HG02798 (cell line): ENCODE data around the gene SH3RF1.

Experiments
- ATAC-seq: cut with Tn5 transposase; IDR thresholded peaks from one replicate; pipeline ENCODE4 v1.9.1; 2021; ENCODE audit warnings: mild to moderate bottlenecking; ENCODE audit not compliant: unreplicated experiment, poor library complexity

Gene SH3RF1

DNA sequence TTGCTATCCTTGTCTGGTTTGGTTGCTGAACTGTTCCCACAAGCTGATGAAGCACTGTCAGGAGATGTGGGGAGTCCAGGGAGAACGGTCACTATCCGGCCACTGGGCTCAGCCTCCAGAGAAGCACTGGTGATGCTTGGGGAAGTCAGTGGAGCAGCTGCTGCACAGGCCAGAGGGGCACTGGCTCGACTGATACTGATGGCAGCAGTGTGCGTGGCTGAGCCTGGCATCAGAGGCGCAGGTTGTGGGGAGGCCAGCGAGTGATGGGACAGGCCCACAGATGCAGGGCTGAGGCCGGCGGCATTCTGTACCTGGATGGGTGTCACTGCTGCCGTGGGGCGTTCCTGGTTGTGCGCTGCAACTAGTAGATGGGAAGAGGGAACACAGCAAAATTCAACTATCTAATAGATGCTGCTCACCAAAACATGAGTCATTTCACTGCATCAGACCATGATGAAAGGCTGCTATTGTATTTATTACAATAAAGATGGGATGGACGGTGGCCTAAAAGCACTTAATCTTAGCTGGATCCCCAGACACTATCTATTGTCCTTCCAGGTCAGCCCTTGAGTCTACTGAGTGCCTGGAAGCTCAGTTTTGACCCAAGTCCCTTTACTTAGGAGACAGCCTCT lies 154.4 kb downstream of the SH3RF1 start:
- ATAC-seq, result no peak

DNA sequence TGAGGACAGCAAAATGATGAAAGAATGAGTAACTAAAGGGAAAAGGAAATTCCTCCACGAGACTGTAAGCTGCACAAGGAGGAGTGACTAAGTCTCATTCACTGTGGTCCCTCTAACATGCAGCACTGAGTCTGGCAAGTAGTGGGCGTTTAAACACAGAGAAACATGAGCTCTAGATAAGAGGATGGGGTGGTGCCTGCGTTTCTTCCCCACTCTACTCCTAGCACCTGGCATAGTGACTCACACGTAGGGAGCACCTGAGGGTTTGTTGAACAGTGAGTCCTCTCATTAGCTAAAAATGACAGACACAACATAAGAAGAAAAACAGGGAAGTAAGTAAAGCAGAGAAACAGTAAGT lies 154.9 kb downstream of the SH3RF1 start:
- no peak for ATAC-seq

DNA sequence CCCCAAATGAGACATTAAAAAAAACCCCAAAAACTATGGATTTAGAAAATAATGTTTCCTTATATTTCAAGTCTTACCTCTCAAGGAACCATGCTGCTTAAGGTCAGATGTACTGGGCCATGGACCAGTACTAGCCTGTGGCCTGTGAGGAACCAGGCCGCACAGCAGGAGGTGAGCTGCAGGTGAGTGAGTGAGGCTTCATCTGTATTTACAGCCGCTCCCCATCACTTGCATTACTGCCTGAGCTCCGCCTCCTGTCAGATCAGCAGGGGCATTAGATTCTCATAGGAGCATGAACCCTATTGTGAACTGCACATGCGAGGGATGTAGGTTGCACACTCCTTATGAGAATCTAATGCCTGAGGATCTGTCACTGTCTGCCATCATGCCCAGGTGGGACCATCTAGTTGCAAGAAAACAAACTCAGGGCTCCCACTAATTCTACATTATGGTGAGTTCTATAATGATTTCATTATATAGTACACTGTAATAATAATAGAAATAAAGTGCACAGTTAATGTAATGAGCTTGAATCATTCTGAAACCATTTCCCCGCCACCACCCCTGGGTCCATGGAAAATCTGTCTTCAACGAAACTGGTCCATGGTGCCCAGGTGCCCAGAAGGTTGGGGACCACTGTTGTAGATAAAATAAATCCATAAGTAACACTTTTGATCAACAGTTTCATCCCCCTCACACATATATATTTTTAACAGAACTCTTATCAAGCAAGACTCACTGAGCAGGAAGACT lies 155.4 kb downstream of the SH3RF1 start:
- no peak for ATAC-seq

- no peak for ATAC-seq
These were observed 156.3 kb downstream of the SH3RF1 start for GRCh38 chr4:169114341-169114974.

GRCh38 chr4:169110633-169111032 lies 160.1 kb downstream of the SH3RF1 start:
- ATAC-seq, result no peak

DNA sequence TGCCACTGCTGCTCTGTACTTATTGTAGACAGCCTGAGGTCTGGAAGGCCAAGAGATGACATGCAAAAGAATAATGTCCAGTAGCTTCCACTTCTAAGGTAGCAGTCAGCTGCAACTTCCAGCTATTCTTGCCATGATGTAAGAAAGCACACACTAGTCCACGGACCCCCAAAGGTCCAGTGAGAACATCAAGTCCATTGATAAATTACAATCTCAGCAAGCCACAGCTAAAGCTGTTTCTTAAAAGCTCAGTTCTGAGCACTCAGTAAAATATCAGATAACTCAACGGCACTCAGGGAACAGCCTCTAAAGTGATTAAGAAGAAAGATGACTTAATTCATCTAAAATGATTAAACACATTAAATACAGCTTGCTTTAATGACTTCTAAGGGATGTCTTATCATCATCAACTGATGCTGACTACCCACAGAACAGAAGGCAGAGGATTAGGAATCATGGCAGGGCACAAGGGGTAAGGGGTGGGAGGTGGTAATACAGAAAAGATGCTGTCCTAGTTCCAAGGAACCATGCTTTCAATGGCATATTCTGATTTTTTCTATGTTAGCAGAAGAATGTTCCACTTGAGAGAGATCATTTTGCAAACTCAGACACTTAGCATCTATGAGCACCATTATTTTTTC lies 161.6 kb downstream of the SH3RF1 start:
- no peak for ATAC-seq

GRCh38 chr4:169108303-169108702 lies 162.5 kb downstream of the SH3RF1 start:
- no peak for ATAC-seq

GRCh38 chr4:169107528-169107927 lies 163.2 kb downstream of the SH3RF1 start:
- no peak for ATAC-seq

GRCh38 chr4:169106696-169107229 lies 164.0 kb downstream of the SH3RF1 start:
- ATAC-seq, result no peak

DNA sequence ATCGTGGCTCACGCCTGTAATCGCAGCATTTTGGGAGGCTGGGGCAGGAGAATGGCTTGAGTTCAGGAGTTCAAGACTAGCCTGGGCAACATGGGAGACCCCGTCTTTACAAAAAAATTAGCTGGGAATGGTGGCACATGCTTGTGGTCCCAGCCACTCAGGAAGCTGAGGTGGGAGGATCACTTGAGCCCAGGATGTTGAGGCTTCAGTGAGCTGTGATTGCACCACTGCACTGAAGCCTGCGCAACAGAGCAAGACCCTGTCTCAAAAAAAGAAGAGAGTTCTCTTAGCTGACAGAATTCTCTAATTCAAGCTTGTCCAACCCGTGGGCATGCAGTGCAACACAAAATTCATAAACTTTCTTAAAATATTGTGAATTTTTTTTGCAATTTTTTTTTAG lies 165.1 kb downstream of the SH3RF1 start:
- ATAC-seq, result no peak

DNA sequence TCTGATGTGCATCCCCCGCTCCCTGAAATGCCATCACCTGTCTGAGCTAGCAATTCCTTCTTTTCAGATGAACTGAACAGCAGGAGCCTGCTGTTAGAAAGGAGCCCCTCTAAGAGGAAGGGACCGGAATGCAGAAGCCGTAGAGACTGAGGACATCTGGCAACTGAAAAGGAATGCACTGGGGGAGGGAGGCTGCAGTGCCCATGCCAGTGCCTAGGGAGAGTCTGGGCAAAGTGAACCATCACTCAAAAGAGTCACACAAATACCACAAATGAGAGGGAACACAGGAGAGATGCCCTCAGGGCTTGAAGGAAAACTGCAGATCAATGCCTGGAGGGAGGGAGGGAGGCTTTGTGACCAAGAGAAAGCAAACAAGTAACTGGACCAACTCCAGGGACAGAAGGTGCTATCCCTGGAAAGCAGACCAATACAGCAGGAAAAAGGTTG lies 166.8 kb downstream of the SH3RF1 start:
- no peak for ATAC-seq

DNA sequence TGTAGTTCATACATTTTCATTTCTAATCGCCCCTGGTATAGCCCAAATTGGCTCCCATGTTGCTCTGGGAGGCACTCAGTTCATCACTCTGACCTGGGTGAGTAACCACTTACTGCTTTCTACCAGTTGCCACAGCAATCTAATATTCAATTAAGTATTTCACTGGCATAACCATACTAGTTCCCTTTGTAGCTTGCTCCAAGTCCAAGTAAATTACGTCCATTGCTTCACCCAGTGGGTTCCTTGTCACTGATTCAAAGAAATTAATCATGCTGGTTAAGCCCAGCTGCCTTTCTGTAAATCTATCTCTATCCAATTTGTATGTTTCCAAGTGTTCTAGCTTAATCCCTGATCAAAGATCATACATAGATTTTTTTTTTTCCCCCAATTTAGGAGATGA lies 168.7 kb downstream of the SH3RF1 start:
- ATAC-seq, result no peak

DNA sequence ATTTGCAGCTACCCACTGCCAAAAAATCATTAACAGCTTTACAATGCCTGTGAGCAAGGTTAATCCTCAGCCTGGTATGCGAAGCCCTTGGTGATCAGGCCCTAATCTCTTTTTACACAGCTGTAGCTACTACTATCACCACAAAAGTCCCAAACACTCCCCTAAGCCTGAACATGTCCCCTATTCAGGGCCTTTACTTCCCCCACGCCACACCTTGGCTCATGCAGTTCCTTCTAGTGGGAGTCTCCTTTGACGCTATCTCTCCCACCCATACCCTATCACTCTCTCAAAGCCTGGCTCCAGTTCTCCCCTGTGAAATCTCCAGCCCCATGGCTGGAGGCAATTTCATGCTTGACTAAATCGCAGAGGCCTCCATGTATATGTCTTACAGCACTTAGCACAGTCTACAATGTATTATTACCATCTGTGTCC lies 170.1 kb downstream of the SH3RF1 start:
- ATAC-seq, result no peak

DNA sequence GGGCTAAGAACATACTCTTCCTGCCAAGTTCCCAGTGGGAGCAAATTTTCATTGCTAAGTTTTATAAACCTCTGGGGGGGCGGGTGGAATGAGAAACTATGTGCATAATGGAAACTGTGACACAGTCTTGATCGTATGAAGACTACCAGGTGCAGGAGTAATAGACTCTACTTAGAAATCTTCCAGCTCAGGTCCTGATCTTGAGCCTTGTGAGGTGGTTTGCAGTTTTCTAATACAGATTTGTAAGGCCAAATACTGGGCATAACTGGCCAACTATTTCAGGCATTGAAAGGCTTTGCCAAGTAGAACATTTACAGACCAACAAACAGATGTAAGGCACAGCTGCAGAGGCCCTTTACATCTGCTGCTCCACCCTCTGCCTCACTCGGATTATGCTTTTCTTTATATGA lies 171.0 kb downstream of the SH3RF1 start:
- ATAC-seq, result peak; percentile 56

- ATAC-seq, result no peak
These were observed 171.6 kb downstream of the SH3RF1 start for GRCh38 chr4:169098969-169099690.

DNA sequence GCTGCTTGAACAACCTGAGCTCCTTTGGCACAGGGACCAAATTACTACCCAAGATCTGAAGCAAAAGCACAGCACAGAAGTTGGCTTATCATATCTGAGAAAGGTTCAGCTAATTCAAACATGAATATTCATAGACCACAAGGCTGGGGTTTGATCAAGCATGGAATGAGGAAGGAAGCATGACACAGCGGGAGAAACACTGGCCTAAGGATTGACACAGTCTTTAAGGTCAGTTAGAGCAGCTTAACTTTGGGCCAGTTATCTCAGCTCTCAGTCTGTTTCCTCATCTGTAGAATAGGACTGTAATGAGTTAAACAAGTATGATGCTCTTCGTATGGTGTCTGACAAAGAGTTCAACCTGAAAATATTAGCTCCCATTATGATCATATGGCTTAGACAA lies 172.2 kb downstream of the SH3RF1 start:
- ATAC-seq, result peak; percentile 30

GRCh38 chr4:169098054-169098497 lies 172.7 kb downstream of the SH3RF1 start:
- ATAC-seq, result peak; percentile 63

GRCh38 chr4:169096221-169096620 lies 174.5 kb downstream of the SH3RF1 start:
- ATAC-seq, result no peak

DNA sequence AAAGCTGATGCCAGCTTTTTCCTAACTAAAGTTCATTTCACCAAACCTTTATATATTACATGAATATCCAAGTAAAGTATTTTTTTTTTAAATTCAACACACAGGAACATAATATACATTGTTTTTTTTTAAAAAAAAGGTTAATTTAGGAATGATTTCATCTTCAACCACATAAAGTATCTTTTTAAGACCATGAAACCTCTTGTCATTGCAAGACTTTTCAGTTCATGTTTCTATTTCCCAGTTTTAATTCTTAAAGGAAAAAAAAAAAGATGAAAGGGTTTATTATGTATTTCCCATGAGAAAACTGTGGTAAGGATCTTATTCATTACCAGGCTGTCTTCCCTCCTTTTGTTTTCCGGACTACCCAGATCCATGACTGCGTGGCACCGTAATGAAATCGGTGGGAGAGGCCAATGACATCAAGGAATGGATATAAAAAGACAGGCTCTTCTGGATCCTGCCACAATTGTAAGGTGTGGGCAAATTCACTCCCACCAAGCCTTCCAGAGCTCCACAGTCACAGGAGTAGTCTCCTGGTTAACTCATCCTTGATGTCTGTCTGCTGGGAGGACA lies 176.0 kb downstream of the SH3RF1 start:
- ATAC-seq, result no peak
